BE2C (cell line): ENCODE data around the gene BBS1.

Source experiments
- DNase-seq: peaks from one replicate; pipeline ENCODE4 v3.0.0-alpha.2; 2020
- H3K27me3 ChIP-seq: fragments of 250-450 bp; sonication (Bioruptor Pico); 2 replicates; pipeline ENCODE4 v1.5.1; 2020; ENCODE audit warnings: mild to moderate bottlenecking
- H3K36me3 ChIP-seq: fragments of 250-450 bp; sonication (Bioruptor Pico); 2 replicates; pipeline ENCODE4 v1.5.1; 2020; ENCODE audit warnings: mild to moderate bottlenecking
- H3K4me1 ChIP-seq: fragments of 250-450 bp; sonication (Bioruptor Pico); 2 replicates; pipeline ENCODE4 v1.5.1; 2020
- H3K4me3 ChIP-seq: 2 replicates; pipeline ENCODE4 v1.5.1; 2011; ENCODE audit warnings: low read depth, low read length
- H3K9me3 ChIP-seq: fragments of 250-450 bp; sonication (Bioruptor Pico); 2 replicates; pipeline ENCODE4 v1.5.1; 2020
- TF ChIP-seq, protein P1 (sequence below): IDR thresholded peaks from 2 replicates; pipeline ENCODE4 v1.5.1; 2012; ENCODE audit warnings: mild to moderate bottlenecking, low read depth, low read length

Gene BBS1

DNA sequence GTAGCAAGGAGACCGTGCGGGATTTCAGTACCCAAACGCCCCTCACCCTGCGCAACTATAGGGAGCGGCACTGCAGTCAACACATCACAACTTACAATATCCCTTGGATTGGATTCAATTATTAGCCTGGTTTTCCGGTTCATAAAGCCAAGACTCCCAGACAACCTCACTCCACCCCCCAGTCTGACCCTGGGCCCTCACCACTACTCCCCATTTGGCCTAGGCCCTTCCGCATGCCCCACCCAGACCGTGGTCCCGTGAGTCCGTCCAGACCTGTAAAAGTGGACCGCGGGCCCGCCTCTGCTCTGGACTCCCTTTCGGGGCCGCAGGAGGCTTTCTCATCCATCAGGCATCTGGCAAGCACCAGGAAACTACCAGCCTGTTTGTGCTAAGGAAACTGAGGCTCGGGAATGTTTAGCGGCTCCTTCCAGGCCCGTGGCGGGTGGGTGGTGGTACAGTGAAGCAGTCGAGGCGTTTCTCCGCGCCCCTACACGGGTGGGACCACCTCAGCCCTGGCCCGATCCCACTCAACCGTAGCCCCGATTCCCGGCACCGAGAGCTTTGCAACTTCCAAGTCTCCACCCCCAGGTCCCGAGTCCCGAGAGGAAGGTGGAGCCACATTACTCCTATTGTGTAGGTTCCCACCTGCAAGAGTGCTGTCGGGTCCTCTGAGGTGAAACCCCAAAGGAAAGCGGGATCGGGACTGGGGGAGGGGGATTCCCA lies 30.9 kb upstream of the BBS1 start:
- TF ChIP-seq, protein P1, sequence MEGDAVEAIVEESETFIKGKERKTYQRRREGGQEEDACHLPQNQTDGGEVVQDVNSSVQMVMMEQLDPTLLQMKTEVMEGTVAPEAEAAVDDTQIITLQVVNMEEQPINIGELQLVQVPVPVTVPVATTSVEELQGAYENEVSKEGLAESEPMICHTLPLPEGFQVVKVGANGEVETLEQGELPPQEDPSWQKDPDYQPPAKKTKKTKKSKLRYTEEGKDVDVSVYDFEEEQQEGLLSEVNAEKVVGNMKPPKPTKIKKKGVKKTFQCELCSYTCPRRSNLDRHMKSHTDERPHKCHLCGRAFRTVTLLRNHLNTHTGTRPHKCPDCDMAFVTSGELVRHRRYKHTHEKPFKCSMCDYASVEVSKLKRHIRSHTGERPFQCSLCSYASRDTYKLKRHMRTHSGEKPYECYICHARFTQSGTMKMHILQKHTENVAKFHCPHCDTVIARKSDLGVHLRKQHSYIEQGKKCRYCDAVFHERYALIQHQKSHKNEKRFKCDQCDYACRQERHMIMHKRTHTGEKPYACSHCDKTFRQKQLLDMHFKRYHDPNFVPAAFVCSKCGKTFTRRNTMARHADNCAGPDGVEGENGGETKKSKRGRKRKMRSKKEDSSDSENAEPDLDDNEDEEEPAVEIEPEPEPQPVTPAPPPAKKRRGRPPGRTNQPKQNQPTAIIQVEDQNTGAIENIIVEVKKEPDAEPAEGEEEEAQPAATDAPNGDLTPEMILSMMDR = no peak
- no peak for DNase-seq
- H3K4me1 ChIP-seq = no peaks in the 10 kb centered on the region
- peak overlapping the region; percentile 75 for H3K4me3 ChIP-seq
- no peaks in the 10 kb centered on the region for H3K36me3 ChIP-seq
- H3K9me3 ChIP-seq = no peaks in the 10 kb centered on the region
- no peaks in the 10 kb centered on the region for H3K27me3 ChIP-seq

DNA sequence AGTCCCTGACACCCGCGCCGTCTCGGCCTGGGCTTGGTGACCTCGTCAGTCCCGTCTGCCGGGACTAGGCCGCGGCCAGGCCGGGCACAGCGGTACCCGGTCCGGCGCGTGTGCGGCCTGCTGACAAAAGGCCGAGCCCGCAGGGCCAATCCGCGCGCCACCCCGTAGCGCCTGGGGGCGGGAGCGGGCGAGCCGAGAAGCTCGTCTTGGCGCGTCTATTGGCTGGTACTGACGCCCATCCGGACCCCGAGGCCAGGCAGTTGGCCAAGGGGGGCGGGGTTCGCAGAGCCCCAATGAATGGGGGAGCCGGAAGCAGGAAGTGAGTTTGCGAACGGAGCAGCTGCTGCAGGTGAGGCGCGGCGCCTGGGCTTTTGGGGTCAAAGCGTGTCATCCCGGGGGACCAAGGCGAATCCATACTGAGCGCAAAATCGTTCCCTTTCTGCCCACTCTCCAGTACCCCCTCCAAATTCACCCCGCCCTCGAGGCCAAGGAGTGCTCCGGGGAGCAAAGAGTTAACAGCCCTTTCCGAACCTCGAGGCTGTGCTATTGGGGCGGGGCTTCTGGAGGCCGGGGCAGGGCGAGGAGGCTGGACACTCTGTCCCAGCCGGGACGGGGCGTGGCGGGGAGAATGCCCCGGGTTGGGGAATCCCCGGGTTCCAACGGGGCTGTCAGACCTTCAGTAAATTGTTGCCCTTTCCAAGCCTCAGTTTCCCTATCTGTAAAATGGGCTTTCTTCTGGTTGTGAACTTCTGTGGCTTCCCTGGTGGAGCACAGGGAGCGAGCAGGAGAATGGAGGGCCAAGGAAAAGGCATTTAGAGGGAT lies 30.1 kb upstream of the BBS1 start, which contains the start of gene DPP3:
TSS of gene DPP3 (plus strand) at position 318 of the 822 bp plus-strand sequence. CDS start 1,767 bp downstream, outside the sequence.
- H3K36me3 ChIP-seq = no peaks in the 10 kb centered on the region
- no peaks in the 10 kb centered on the region for H3K27me3 ChIP-seq
- DNase-seq = peak; percentile 97
- H3K4me1 ChIP-seq = no peaks in the 10 kb centered on the region
- H3K9me3 ChIP-seq = no peaks in the 10 kb centered on the region
- peak within 1 kb of the TSS; percentile 75 for H3K4me3 ChIP-seq
- TF ChIP-seq, protein P1 = no peak

DNA sequence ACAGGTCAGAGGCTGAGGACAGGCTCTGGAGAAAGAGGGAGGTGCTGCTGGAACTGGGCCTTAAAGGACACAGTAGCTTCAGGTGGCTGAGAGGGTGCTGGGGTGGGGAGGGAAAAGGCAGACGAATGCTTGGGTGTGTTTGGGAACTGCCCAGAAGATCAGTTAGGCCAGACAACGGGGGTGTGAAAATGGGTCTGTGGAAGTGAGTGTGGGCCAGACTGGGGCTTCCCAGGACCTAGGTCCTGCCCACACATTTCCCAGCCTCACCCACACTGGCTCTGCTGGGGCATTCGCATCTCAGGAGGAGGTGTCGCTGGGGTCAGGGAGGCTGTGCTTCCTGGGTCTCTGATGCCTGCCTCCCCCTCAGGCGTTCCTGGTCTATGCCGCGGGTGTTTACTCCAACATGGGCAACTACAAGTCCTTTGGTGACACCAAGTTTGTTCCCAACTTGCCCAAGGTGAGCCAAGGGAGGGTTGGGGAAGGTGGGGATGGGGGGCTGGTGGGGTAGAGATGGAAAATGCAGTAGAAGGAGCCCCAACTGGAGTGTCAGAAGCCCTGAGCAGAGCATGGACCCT lies 25.5 kb upstream of the BBS1 start:
- TF ChIP-seq, protein P1 = no peak
- Histone ChIP-seq H3K4me3 (no peak overlapping the region), H3K27me3 (no peaks in the 10 kb centered on the region), H3K36me3 (no peaks in the 10 kb centered on the region; the same call in 1 of the 2 replicates), H3K4me1 (no peaks in the 10 kb centered on the region), H3K9me3 (no peaks in the 10 kb centered on the region)
- DNase-seq = no peak

DNA sequence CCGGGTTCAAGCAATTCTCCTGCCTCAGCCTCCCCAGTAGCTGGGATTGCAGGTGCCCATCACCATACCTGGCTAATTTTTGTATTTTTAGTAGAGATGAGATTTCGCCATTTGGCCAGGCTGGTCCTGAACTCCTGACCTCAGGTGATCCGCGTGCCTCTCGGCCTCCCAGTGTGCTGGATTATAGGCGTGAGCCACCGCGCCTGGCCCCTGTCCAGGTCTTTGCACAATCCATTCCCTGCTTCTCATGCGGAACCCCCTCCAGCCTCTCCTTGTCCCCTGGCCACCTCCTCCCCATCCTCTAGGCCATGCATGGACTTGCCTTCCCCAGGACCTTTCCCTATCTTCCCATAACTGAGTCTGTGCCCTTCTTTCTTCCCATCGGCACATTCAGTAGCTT lies 21.5 kb upstream of the BBS1 start:
- Histone ChIP-seq H3K36me3 (no peaks in the 10 kb centered on the region; the same call in 1 of the 2 replicates), H3K9me3 (no peaks in the 10 kb centered on the region), H3K27me3 (no peaks in the 10 kb centered on the region), H3K4me1 (no peaks in the 10 kb centered on the region), H3K4me3 (no peak overlapping the region)
- TF ChIP-seq, protein P1 = no peak
- no peak for DNase-seq

DNA sequence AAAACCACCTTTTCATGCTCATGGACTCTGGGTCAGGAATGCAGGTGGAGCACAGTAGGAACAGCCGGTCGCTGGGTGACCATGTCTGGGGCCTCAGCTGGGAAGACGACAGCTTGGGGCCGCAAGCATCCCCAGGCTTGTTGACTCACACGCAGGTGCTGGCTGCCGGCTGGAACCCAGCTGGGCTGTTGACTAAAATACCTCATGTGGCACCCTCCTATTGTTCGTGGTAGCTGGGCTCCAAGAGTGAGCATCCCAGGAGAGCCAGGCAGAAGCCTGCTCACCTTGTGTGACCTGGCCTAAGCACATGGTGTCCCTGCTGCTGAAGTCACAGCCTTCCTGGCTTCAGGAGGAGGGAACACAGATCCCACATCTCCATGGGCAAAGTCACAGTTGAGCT lies 20.8 kb upstream of the BBS1 start:
- H3K4me1 ChIP-seq = no peaks in the 10 kb centered on the region
- no peak for DNase-seq
- no peak overlapping the region for H3K4me3 ChIP-seq
- no peaks in the 10 kb centered on the region for H3K27me3 ChIP-seq
- no peaks in the 10 kb centered on the region for H3K9me3 ChIP-seq
- TF ChIP-seq, protein P1 = no peak
- H3K36me3 ChIP-seq = no peaks in the 10 kb centered on the region; the same call in 1 of the 2 replicates
